K562 (cell line): ENCODE data around the gene DISC1. TPM values are rescaled to one million over a fixed set of nuclear protein-coding genes. Genes with fewer than 3 reads are reported as not detected.

Experiments
- ATAC-seq: fragments of 200-7000 bp; cut with Tn5 transposase; 3 replicates; pipeline ENCODE4 v1.9.1; 2020; ENCODE audit warnings: moderate library complexity
- BruUV-seq: library from RNA; stranded (reverse); fragments of 400-500 nt; replicated peaks from 2 replicates; lab custom pipeline; 2021; lab: Mats Ljungman, UMichigan
- CTCF ChIA-PET: fragments of 300-600 bp; formaldehyde crosslinking; extraction: SDS; loops from one replicate; lab custom pipeline; 2021; ENCODE audit warnings: low intra/inter-chr PET ratio; lab: Yijun Ruan, JAX
- POLR2A ChIA-PET: fragments of 300-600, 350-650 bp; sonication (Branson Sonifier 250); formaldehyde crosslinking; extraction: SDS; loops from one replicate; lab custom pipeline; 2021; ENCODE audit warnings: antibody characterized with exemption, inconsistent platforms; lab: Yijun Ruan, JAX
- DNase-seq, 4 experiments: peaks; one replicate each; pipeline versions ENCODE4 v3.0.0 to v3.0.0-alpha.2; 2011 to 2018; ENCODE audit warnings: low spot score in 3 of 4, mixed read lengths in 3 of 4; ENCODE audit errors: extremely low read depth in 1 of 4
- FAIRE-seq: peaks from 2 replicates; lab custom pipeline; 2011; peaks lifted over from hg19 to GRCh38; lab: Jason Lieb, UNC
- H2AFZ ChIP-seq: 2 replicates; pipeline ENCODE4 v1.6.0; 2011; ENCODE audit warnings: low read depth, low read length, control low read depth, inconsistent platforms
- H3K27ac ChIP-seq: fragments of 200-600 bp; 3 replicates; pipeline ENCODE4 v1.8.0; 2011; ENCODE audit warnings: low read depth, mild to moderate bottlenecking, control low read depth, inconsistent platforms, low read length, moderate library complexity, mixed read lengths; ENCODE audit errors: extremely low read depth
- H3K27me3 ChIP-seq, 2 experiments: fragments of 300-600 bp in 1 of 2; 2 replicates in 1 of 2; 3 replicates in 1 of 2; pipeline versions ENCODE4 v1.6.0 to v1.8.0; 2011; ENCODE audit warnings: inconsistent platforms in 2 of 2, low read length in 2 of 2, mild to moderate bottlenecking in 1 of 2, mixed read lengths in 1 of 2, moderate library complexity in 1 of 2; ENCODE audit not compliant: control insufficient read depth in 2 of 2, insufficient read depth in 2 of 2
- H3K36me3 ChIP-seq: fragments of 300-600 bp; 3 replicates; pipeline ENCODE4 v1.8.0; 2011; ENCODE audit warnings: mild to moderate bottlenecking, low read length, inconsistent platforms; ENCODE audit not compliant: control insufficient read depth, insufficient read depth
- H3K4me1 ChIP-seq, 2 experiments: fragments of 200-600 bp in 1 of 2; replicated peaks in 1 of 2; 2 replicates in 1 of 2; 3 replicates in 1 of 2; pipeline versions ENCODE4 v1.5.1 to v1.8.0; 2011; ENCODE audit warnings: inconsistent platforms in 2 of 2, low read length in 2 of 2, mild to moderate bottlenecking in 1 of 2, mixed read lengths in 1 of 2, moderate library complexity in 1 of 2; ENCODE audit not compliant: control insufficient read depth in 2 of 2, insufficient read depth in 2 of 2
- H3K4me2 ChIP-seq: 2 replicates; pipeline ENCODE4 v1.6.1; 2011; ENCODE audit warnings: low read length, control low read depth, inconsistent platforms, mixed read lengths; ENCODE audit not compliant: insufficient read depth
- H3K4me3 ChIP-seq: fragments of 200-600 bp; sonication (generic), shearing (Covaris generic); 2 replicates; pipeline ENCODE4 v1.5.1; 2016; ENCODE audit warnings: control low read depth, inconsistent platforms
- H3K79me2 ChIP-seq: fragments of 200-600 bp; 3 replicates; pipeline ENCODE4 v1.8.0; 2011; ENCODE audit warnings: low read length, inconsistent platforms; ENCODE audit not compliant: control insufficient read depth, insufficient read depth
- H3K9ac ChIP-seq, 2 experiments: 2 replicates each; pipeline versions ENCODE4 v1.6.0 to v1.6.1; 2011; ENCODE audit warnings: low read depth in 2 of 2, low read length in 2 of 2, control low read depth in 1 of 2, inconsistent platforms in 1 of 2, mild to moderate bottlenecking in 1 of 2, mixed read lengths in 1 of 2; ENCODE audit not compliant: insufficient read depth in 1 of 2
- H3K9me1 ChIP-seq: one replicate; pipeline ENCODE4 v1.6.0; 2011; ENCODE audit warnings: inconsistent platforms, mild to moderate bottlenecking, low read length, moderate library complexity; ENCODE audit not compliant: control insufficient read depth, insufficient read depth
- H3K9me3 ChIP-seq: replicated peaks from 2 replicates; pipeline ENCODE4 v1.5.1; 2011; ENCODE audit warnings: low read depth, low read length, inconsistent platforms; ENCODE audit not compliant: control insufficient read depth, insufficient read depth
- H4K20me1 ChIP-seq: replicated peaks from 2 replicates; pipeline ENCODE4 v1.6.1; 2011; ENCODE audit warnings: low read length, inconsistent platforms, mixed read lengths; ENCODE audit not compliant: control insufficient read depth, insufficient read depth
- CEBPG ChIP-seq, 3 experiments: fragments of 200-800 bp in 1 of 3; sonication (Bioruptor generic) in 1 of 3; sonication (generic) in 1 of 3; formaldehyde crosslinking in 1 of 3; IDR thresholded peaks in 2 of 3; conservative IDR thresholded peaks in 1 of 3; 2 replicates each; pipeline versions ENCODE4 v1.6.1 to v1.8.0; 2016 to 2022; ENCODE audit warnings: missing compliant biosample characterization in 2 of 3, missing genetic modification characterization in 2 of 3, mild to moderate bottlenecking in 1 of 3, missing genetic modification reagents in 1 of 3
- DACH1 ChIP-seq: fragments of 450-650 bp; IDR thresholded peaks from 2 replicates; pipeline ENCODE4 v1.6.1; 2018; ENCODE audit not compliant: partially characterized antibody
- NFIC ChIP-seq: fragments of 450-650 bp; IDR thresholded peaks from 2 replicates; pipeline ENCODE4 v1.6.1; 2017; ENCODE audit warnings: mild to moderate bottlenecking, inconsistent platforms
- POLR2A ChIP-seq: fragments of 450-650 bp; conservative IDR thresholded peaks from 2 replicates; pipeline ENCODE4 v1.6.1; 2016
- TSHZ1 ChIP-seq: fragments of 250-450 bp; sonication (Bioruptor Pico); IDR thresholded peaks from 2 replicates; pipeline ENCODE4 v1.4.0; 2020; ENCODE audit warnings: mild to moderate bottlenecking, moderate library complexity
- ZKSCAN3 ChIP-seq: fragments of 250-450 bp; sonication (Bioruptor Pico); IDR thresholded peaks from 2 replicates; pipeline ENCODE4 v1.4.0; 2020
- ZNF134 ChIP-seq: fragments of 250-450 bp; sonication (Bioruptor Pico); conservative IDR thresholded peaks from 2 replicates; pipeline ENCODE4 v1.4.0; 2020
- ZNF408 ChIP-seq: fragments of 250-450 bp; sonication (Bioruptor Pico); IDR thresholded peaks from 2 replicates; pipeline ENCODE4 v1.4.0; 2020; ENCODE audit warnings: low read depth, mild to moderate bottlenecking, moderate library complexity
- WGBS: fragments of 100-300 bp; shearing (Covaris generic); methylation state at CpG from one replicate; pipeline ENCODE4 v1.1.6; 2016; ENCODE audit warnings: low coverage, mixed read lengths; ENCODE audit not compliant: insufficient coverage; ENCODE audit errors: missing lambda C conversion rate; 5-methylcytosine and 5-hydroxymethylcytosine counted together
- in situ Hi-C: fragments of 300-500 bp; cut with MboI; formaldehyde crosslinking; loops from 4 replicates; pipeline ENCODE4 v1.15.0; 2018; ENCODE audit warnings: inconsistent platforms, mixed read lengths
- intact Hi-C: fragments of 100-400 bp; cut with micrococcal nuclease; formaldehyde crosslinking; loops from 2 replicates; pipeline ENCODE4 v1.14.2; 2022
- polyA plus RNA-seq, 8 experiments: library from polyadenylated mRNA; depleted of rRNA in 4 of 8; stranded (reverse) in 5 of 8; unstranded in 3 of 8; fragments of >200 nt; fragmentation: Nextera tagmentation in 2 of 8; fragmentation: Illumina TruSeq in 1 of 8; extraction: Ambion mirVana in 2 of 8; extraction: Trizol in 1 of 8; gene quantifications; 2 replicates each; pipeline versions ENCODE4 v1.2.1 to v1.2.3, GENCODE V29; 2011 to 2014; ENCODE audit warnings: inconsistent platforms in 1 of 8, missing spikeins in 1 of 8
- total RNA-seq, 7 experiments: library from RNA; depleted of rRNA in 6 of 7; stranded (reverse); fragments of >200 nt in 6 of 7; fragmentation: Illumina TruSeq in 2 of 7; extraction: Trizol in 2 of 7; gene quantifications; 2 replicates each; pipeline versions ENCODE4 v1.2.1 to v1.2.3, GENCODE V29; 2011 to 2021; ENCODE audit warnings: low replicate concordance in 1 of 7
- TF ChIP-seq, protein P1 (sequence below): fragments of 250-450 bp; sonication (Bioruptor Pico); IDR thresholded peaks from 2 replicates; pipeline ENCODE4 v1.5.0; 2020; ENCODE audit warnings: mild to moderate bottlenecking, borderline replicate concordance

Gene DISC1
- total and polyA plus RNA-seq, 9 of the 15 experiments (the other 6 are each of a cell fraction or from before 2014, with no cell fraction given) = 0.01 to 0.11 (median 0.08) TPM; not detected in 1

- ChIA-PET CTCF (no interaction called here), POLR2A (interaction anchor here (0.8 kb wide), 1 partner anchor 187 kb away, joined by 3 read pairs; no protein-coding TSS in a partner anchor)
- no peak; the same call in 2 of the 3 replicates for ATAC-seq
- in situ Hi-C loops = no loop called here
- no TSS peak for BruUV-seq
- Histone ChIP-seq H3K9ac (no peak overlapping the region), H3K9me3 (no peaks in the 10 kb centered on the region), H3K27ac (peak overlapping the region; percentile 25; the same call in 1 of the 3 replicates), H3K4me1 (peaks cover 0 to 2% of the 10 kb centered on the region in 2 experiments; a peak in 1 of 5 replicates), H3K27me3 (no peaks in the 10 kb centered on the region), H4K20me1 (no peaks in the 10 kb centered on the region), H3K9me1 (no peaks in the 10 kb centered on the region), H3K36me3 (no peaks in the 10 kb centered on the region), H3K4me3 (no peak overlapping the region), H3K79me2 (no peaks in the 10 kb centered on the region), H2AFZ (peak overlapping the region; percentile 89), H3K4me2 (peak overlapping the region; percentile 66)
- intact Hi-C loops = no loop called here
- FAIRE-seq = no peak
- DNase-seq = no peak
- WGBS = 3% methylated on average over 8 of the region's 8 CpGs
- TF ChIP-seq NFIC = no peak
- TF ChIP-seq DACH1 = no peak
- no peak for TF ChIP-seq ZKSCAN3
- no peak for TF ChIP-seq ZNF134
- TF ChIP-seq TSHZ1 = no peak
- 0 out of 2 replicates have a peak, but pooled peaks have one; percentile 34 for TF ChIP-seq POLR2A
- no peak for TF ChIP-seq ZNF408 (CRISPR knock-in tag)
- TF ChIP-seq CEBPG (CRISPR knock-in tag; IDR thresholded peaks at IDR 0.05) = no peak
- 0 out of 4 replicates have a peak, but pooled peaks of 1 of the 2 experiments have one; percentile 9 for TF ChIP-seq CEBPG (tag; conservative IDR thresholded peaks at IDR 0.05 in 1 of 2, IDR thresholded peaks at IDR 0.05 in 1 of 2)
- TF ChIP-seq, protein P1, sequence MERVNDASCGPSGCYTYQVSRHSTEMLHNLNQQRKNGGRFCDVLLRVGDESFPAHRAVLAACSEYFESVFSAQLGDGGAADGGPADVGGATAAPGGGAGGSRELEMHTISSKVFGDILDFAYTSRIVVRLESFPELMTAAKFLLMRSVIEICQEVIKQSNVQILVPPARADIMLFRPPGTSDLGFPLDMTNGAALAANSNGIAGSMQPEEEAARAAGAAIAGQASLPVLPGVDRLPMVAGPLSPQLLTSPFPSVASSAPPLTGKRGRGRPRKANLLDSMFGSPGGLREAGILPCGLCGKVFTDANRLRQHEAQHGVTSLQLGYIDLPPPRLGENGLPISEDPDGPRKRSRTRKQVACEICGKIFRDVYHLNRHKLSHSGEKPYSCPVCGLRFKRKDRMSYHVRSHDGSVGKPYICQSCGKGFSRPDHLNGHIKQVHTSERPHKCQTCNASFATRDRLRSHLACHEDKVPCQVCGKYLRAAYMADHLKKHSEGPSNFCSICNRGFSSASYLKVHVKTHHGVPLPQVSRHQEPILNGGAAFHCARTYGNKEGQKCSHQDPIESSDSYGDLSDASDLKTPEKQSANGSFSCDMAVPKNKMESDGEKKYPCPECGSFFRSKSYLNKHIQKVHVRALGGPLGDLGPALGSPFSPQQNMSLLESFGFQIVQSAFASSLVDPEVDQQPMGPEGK (CRISPR knock-in tag) = no peak
Observed at GRCh38 chr1:231803353-231803752, 176.8 kb downstream of the DISC1 start.
